Hepatic stellate cell (primary cell): ENCODE measurements around the gene INAFM2.

Source experiments
- DNase-seq: peaks from one replicate; pipeline ENCODE4 v3.0.0; 2011; ENCODE audit warnings: low spot score

The INAFM2 gene

GRCh38 chr15:40323239-40323952 lies at the start of gene INAFM2:
INAFM2 (plus strand) TSS chr15:40323692; CDS start chr15:40324056, 364 bp downstream.
- DNase-seq = peak; percentile 95

- DNase-seq = peak; percentile 84
These were observed 48.9 kb upstream of the INAFM2 start for GRCh38 chr15:40274350-40275274.

- DNase-seq = no peak
These were observed 48.0 kb upstream of the INAFM2 start for GRCh38 chr15:40275523-40275922.

- no peak for DNase-seq
These were observed 47.5 kb upstream of the INAFM2 start for GRCh38 chr15:40275954-40276353.

GRCh38 chr15:40276927-40277326 lies 46.6 kb upstream of the INAFM2 start:
- no peak for DNase-seq

GRCh38 chr15:40277471-40277870 lies 46.0 kb upstream of the INAFM2 start:
- DNase-seq = no peak

GRCh38 chr15:40278026-40278425 lies 45.5 kb upstream of the INAFM2 start:
- no peak for DNase-seq

GRCh38 chr15:40279437-40280141 lies 43.9 kb upstream of the INAFM2 start:
- peak; percentile 83 for DNase-seq

GRCh38 chr15:40280260-40281056 lies 43.0 kb upstream of the INAFM2 start:
- DNase-seq = no peak

GRCh38 chr15:40281057-40281800 lies 42.3 kb upstream of the INAFM2 start:
- no peak for DNase-seq

GRCh38 chr15:40281801-40282146 lies 41.7 kb upstream of the INAFM2 start:
- no peak for DNase-seq

GRCh38 chr15:40282147-40282868 lies 41.2 kb upstream of the INAFM2 start:
- DNase-seq = no peak

GRCh38 chr15:40282869-40283614 lies 40.5 kb upstream of the INAFM2 start, which contains the start of gene ANKRD63:
ANKRD63 (minus strand) TSS chr15:40283064; CDS start chr15:40282586, 478 bp downstream.
- no peak for DNase-seq

GRCh38 chr15:40283615-40284300 lies 39.7 kb upstream of the INAFM2 start:
- no peak for DNase-seq

- DNase-seq = no peak
These were observed 38.3 kb upstream of the INAFM2 start for GRCh38 chr15:40285151-40285550.

GRCh38 chr15:40285554-40286011 lies 37.9 kb upstream of the INAFM2 start:
- no peak for DNase-seq

- no peak for DNase-seq
These were observed 37.4 kb upstream of the INAFM2 start for GRCh38 chr15:40286061-40286532.

- no peak for DNase-seq
These were observed 36.7 kb upstream of the INAFM2 start for GRCh38 chr15:40286794-40287193.

- DNase-seq = no peak
These were observed 36.0 kb upstream of the INAFM2 start for GRCh38 chr15:40287505-40287904.
